Breast epithelium (tissue), 3 donors: ENCODE measurements around the gene ZNF135.

Experiments used
- CTCF ChIP-seq, 3 donors: fragments of 450-650 bp; IDR thresholded peaks; one replicate each; pipeline ENCODE4 v1.5.1; 2016 to 2017; ENCODE audit warnings: antibody characterized with exemption in 3 of 3, mild to moderate bottlenecking in 3 of 3, moderate library complexity in 3 of 3
- POLR2AphosphoS5 ChIP-seq, 3 donors: sonication (generic); formaldehyde crosslinking; IDR thresholded peaks; one replicate each; pipeline ENCODE4 v1.6.1; 2017; ENCODE audit warnings: antibody characterized with exemption in 3 of 3

DNA sequence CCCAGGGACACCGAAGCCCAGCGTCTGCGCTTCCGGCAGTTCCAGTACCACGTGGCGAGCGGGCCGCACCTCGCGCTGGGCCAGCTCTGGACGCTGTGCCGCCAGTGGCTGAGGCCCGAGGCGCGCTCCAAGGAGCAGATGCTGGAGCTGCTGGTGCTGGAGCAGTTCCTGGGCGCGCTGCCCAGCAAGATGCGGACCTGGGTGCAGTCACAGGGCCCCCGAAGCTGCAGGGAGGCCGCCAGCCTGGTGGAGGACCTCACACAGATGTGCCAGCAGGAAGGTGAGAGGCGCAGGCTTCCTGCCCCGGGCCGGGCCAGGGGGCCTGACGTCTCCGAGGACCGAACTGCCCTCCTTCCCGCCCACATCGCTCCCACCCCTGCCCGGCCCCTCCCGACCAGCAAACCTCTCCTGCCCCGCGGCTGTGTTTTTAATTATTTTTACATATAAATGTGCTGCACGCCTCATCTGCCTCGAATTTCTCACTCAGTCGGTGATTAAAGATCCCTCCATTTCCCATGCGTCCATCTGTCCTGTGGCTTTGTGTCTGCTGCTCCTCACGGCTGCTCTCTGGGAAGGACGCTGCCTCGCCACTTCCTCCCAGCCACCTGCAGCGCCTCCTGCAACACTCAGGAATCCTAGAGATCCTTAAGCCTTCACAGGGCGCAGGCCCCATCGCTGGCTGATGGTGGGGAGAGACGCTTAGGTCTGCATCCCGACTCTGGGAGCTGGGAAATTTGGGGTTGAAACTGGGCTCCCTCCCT lies 21.0 kb upstream of the ZNF135 start:
- TF ChIP-seq POLR2AphosphoS5 (IDR thresholded peaks at IDR 0.05) (no peak), CTCF (IDR thresholded peaks at IDR 0.05) (no peak)
